Neutrophil (primary cell): ENCODE data around the gene MACIR.

Experiments used
- H3K27ac ChIP-seq: fragments of 200-600 bp; sonication (generic); 2 replicates; pipeline ENCODE4 v1.5.1; 2016; ENCODE audit warnings: mild to moderate bottlenecking, moderate library complexity
- H3K27me3 ChIP-seq: fragments of 200-600 bp; sonication (generic); 2 replicates; pipeline ENCODE4 v1.6.0; 2016; ENCODE audit warnings: mild to moderate bottlenecking
- H3K36me3 ChIP-seq: fragments of 200-600 bp; sonication (generic); 2 replicates; pipeline ENCODE4 v1.5.1; 2017
- H3K4me1 ChIP-seq, 2 experiments: fragments of 200-600 bp in 1 of 2; sonication (generic) in 1 of 2; 1 replicate in 1 of 2; 2 replicates in 1 of 2; pipeline versions ENCODE4 v1.5.1 to v1.6.1; 2013 to 2016; ENCODE audit warnings: low read depth in 1 of 2, low read length in 1 of 2, mild to moderate bottlenecking in 1 of 2, moderate library complexity in 1 of 2; ENCODE audit not compliant: control insufficient read depth in 1 of 2, insufficient read depth in 1 of 2
- H3K4me3 ChIP-seq, 2 experiments: fragments of 200-600 bp in 1 of 2; sonication (generic) in 1 of 2; 1 replicate in 1 of 2; 2 replicates in 1 of 2; pipeline ENCODE4 v1.5.1; 2013 to 2016; ENCODE audit warnings: low read depth in 1 of 2, low read length in 1 of 2, mild to moderate bottlenecking in 1 of 2, moderate library complexity in 1 of 2
- H3K9me3 ChIP-seq: fragments of 200-600 bp; sonication (generic); 2 replicates; pipeline ENCODE4 v1.5.1; 2016
- TF ChIP-seq, protein P1 (sequence below): fragments of 200-600 bp; sonication (generic); IDR thresholded peaks from 2 replicates; pipeline ENCODE4 v1.5.1; 2016; ENCODE audit warnings: antibody characterized with exemption

Gene MACIR

GRCh38 chr5:103298117-103298516 lies 39.6 kb downstream of the MACIR start:
- no peak overlapping the region for H3K4me3 ChIP-seq
- no peaks in the 10 kb centered on the region for H3K4me1 ChIP-seq
- H3K27me3 ChIP-seq, result no peaks in the 10 kb centered on the region
- TF ChIP-seq, protein P1, sequence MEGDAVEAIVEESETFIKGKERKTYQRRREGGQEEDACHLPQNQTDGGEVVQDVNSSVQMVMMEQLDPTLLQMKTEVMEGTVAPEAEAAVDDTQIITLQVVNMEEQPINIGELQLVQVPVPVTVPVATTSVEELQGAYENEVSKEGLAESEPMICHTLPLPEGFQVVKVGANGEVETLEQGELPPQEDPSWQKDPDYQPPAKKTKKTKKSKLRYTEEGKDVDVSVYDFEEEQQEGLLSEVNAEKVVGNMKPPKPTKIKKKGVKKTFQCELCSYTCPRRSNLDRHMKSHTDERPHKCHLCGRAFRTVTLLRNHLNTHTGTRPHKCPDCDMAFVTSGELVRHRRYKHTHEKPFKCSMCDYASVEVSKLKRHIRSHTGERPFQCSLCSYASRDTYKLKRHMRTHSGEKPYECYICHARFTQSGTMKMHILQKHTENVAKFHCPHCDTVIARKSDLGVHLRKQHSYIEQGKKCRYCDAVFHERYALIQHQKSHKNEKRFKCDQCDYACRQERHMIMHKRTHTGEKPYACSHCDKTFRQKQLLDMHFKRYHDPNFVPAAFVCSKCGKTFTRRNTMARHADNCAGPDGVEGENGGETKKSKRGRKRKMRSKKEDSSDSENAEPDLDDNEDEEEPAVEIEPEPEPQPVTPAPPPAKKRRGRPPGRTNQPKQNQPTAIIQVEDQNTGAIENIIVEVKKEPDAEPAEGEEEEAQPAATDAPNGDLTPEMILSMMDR, result no peak
- no peaks in the 10 kb centered on the region for H3K9me3 ChIP-seq
- no peaks in the 10 kb centered on the region for H3K36me3 ChIP-seq
- H3K27ac ChIP-seq, result no peak overlapping the region

DNA sequence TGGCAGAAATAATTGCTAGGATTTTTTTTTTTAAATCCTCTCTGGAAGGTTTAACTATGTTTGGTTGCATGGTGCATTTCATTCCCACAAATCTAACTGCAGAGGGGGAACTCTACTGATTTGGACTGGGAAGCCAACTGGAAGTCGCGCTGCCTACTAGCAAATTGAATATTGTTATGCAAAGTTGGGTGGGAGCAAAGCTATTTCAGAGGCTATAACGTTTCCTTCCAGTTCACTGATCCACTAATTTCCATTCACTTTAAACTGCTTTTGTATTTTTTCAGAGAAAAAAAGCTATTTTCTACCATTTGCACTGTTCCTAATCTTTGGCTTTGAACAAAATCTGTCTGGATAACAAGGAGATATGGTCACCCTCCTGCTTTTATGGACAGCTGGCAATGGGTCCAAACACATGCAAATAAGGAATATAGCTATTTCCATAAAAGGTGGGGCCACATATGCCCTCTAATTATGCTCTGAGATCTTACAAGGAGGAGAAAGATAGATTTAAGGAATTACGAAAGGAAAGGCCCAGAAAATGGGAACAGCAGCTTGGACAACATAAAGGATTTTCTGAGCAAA lies 40.1 kb downstream of the MACIR start:
- H3K36me3 ChIP-seq, result no peaks in the 10 kb centered on the region
- H3K4me1 ChIP-seq, result no peaks in the 10 kb centered on the region
- TF ChIP-seq, protein P1, result no peak
- no peaks in the 10 kb centered on the region for H3K9me3 ChIP-seq
- no peaks in the 10 kb centered on the region for H3K27me3 ChIP-seq
- no peak overlapping the region for H3K4me3 ChIP-seq
- H3K27ac ChIP-seq, result no peak overlapping the region

- Histone ChIP-seq H3K4me3 (no peak overlapping the region), H3K4me1 (no peaks in the 10 kb centered on the region), H3K27ac (no peak overlapping the region), H3K9me3 (no peaks in the 10 kb centered on the region), H3K27me3 (no peaks in the 10 kb centered on the region), H3K36me3 (no peaks in the 10 kb centered on the region)
- TF ChIP-seq, protein P1, result no peak
Measured at GRCh38 chr5:103305809-103306208, 47.2 kb downstream of the MACIR start.

DNA sequence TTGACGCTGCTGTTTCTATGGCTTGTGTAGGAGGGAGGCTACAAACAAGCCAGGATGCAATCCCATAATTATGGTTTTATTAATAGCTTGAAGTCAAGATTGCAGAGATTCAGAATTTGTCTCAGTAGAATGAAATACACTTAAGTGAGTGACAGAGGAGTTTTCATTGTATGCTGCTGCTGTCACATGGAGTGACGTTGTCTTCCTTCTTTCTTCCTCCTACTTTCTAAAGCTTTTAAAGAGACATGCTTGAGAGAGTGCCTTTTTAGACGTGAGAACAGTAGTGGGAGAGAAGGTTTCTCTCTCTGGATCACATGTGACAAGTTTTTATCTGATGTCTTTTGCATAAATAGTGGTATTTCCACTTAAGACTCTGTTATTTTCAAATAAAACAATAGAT lies 48.9 kb downstream of the MACIR start:
- Histone ChIP-seq H3K4me1 (no peaks in the 10 kb centered on the region), H3K36me3 (no peaks in the 10 kb centered on the region), H3K27ac (no peak overlapping the region), H3K9me3 (no peaks in the 10 kb centered on the region), H3K4me3 (no peak overlapping the region), H3K27me3 (no peaks in the 10 kb centered on the region)
- TF ChIP-seq, protein P1, result no peak

DNA sequence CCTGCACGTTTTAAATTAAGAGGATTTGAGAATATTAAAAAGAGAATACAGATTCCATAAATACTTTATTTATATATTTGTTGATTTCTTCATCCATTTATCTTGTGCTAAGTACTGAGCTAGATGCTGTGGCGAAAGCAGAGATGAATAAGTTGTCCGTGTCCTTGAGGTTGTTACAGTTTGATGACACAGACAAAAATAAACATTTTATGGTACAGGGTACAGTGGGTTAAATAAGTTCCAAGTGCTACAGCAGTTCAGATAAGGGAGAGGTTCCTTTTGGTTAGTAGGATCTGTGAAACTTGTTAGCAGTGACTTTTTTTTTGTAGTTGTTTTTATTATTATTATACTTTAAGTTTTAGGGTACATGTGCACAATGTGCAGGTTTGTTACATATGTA lies 50.2 kb downstream of the MACIR start:
- H3K27ac ChIP-seq, result no peak overlapping the region
- no peaks in the 10 kb centered on the region for H3K36me3 ChIP-seq
- TF ChIP-seq, protein P1, result no peak
- H3K9me3 ChIP-seq, result no peaks in the 10 kb centered on the region
- H3K27me3 ChIP-seq, result no peaks in the 10 kb centered on the region
- H3K4me3 ChIP-seq, result no peak overlapping the region
- no peaks in the 10 kb centered on the region for H3K4me1 ChIP-seq

- Histone ChIP-seq H3K4me3 (no peak overlapping the region), H3K36me3 (no peaks in the 10 kb centered on the region), H3K27ac (no peak overlapping the region), H3K27me3 (peaks cover 7% of the 10 kb centered on the region), H3K9me3 (no peaks in the 10 kb centered on the region), H3K4me1 (no peaks in the 10 kb centered on the region)
- TF ChIP-seq, protein P1, result no peak
Measured at GRCh38 chr5:103313056-103313455, 54.5 kb downstream of the MACIR start.
